HUES64 (cell line): Measurements from ENCODE around the gene GCN1.

Experiments
- H3K27ac ChIP-seq: 2 replicates; pipeline ENCODE4 v1.7.0; 2013; ENCODE audit warnings: low read depth, low read length, inconsistent platforms
- H3K27me3 ChIP-seq: 2 replicates; pipeline ENCODE4 v1.6.1; 2013; ENCODE audit warnings: mild to moderate bottlenecking, low read length; ENCODE audit not compliant: insufficient read depth
- H3K36me3 ChIP-seq: 2 replicates; pipeline ENCODE4 v1.6.1; 2013; ENCODE audit warnings: mild to moderate bottlenecking, low read length; ENCODE audit not compliant: insufficient read depth
- H3K4me1 ChIP-seq: 2 replicates; pipeline ENCODE4 v1.6.1; 2013; ENCODE audit warnings: mild to moderate bottlenecking, low read length, moderate library complexity; ENCODE audit not compliant: insufficient read depth
- H3K4me3 ChIP-seq: 2 replicates; pipeline ENCODE4 v1.5.1; 2013; ENCODE audit warnings: mild to moderate bottlenecking, low read length, moderate library complexity
- H3K9ac ChIP-seq: 2 replicates; pipeline ENCODE4 v1.6.1; 2013; ENCODE audit warnings: mild to moderate bottlenecking, low read depth, low read length
- H3K9me3 ChIP-seq: 2 replicates; pipeline ENCODE4 v1.6.1; 2013; ENCODE audit warnings: low read depth, low read length; ENCODE audit not compliant: insufficient read depth
- WGBS: fragments of 150-250, 120-280 bp; methylation state at CpG from one replicate; pipeline ENCODE4 v1.1.7; 2013; ENCODE audit warnings: missing lambda C conversion rate; 5-methylcytosine and 5-hydroxymethylcytosine counted together

Gene GCN1

GRCh38 chr12:120148011-120148410 is 46.5 kb downstream of the GCN1 start:
- H3K9me3 ChIP-seq = no peaks in the 10 kb centered on the region
- no peaks in the 10 kb centered on the region for H3K4me1 ChIP-seq
- H3K27me3 ChIP-seq = no peaks in the 10 kb centered on the region
- H3K36me3 ChIP-seq = peaks cover 93% of the 10 kb centered on the region
- 96% methylated on average over 11 of the region's 11 CpGs for WGBS
- H3K4me3 ChIP-seq = no peak overlapping the region
- no peak overlapping the region for H3K9ac ChIP-seq
- H3K27ac ChIP-seq = no peak overlapping the region

- H3K27me3 ChIP-seq = no peaks in the 10 kb centered on the region
- no peaks in the 10 kb centered on the region for H3K9me3 ChIP-seq
- H3K27ac ChIP-seq = no peak overlapping the region
- WGBS = 96% methylated on average over 8 of the region's 8 CpGs
- H3K4me1 ChIP-seq = no peaks in the 10 kb centered on the region
- H3K4me3 ChIP-seq = no peak overlapping the region
- H3K9ac ChIP-seq = no peak overlapping the region
- H3K36me3 ChIP-seq = peaks cover 100% of the 10 kb centered on the region
Measured at GRCh38 chr12:120145164-120145563, 49.4 kb downstream of the GCN1 start.

GRCh38 chr12:120144215-120144614 is 50.3 kb downstream of the GCN1 start:
- H3K4me1 ChIP-seq = no peaks in the 10 kb centered on the region
- no peaks in the 10 kb centered on the region for H3K27me3 ChIP-seq
- no peak overlapping the region for H3K27ac ChIP-seq
- H3K9ac ChIP-seq = no peak overlapping the region
- H3K4me3 ChIP-seq = no peak overlapping the region
- 96% methylated on average over 11 of the region's 11 CpGs for WGBS
- H3K36me3 ChIP-seq = peaks cover 100% of the 10 kb centered on the region
- no peaks in the 10 kb centered on the region for H3K9me3 ChIP-seq

GRCh38 chr12:120142231-120142877 is 52.2 kb downstream of the GCN1 start:
- Histone ChIP-seq H3K4me1 (no peaks in the 10 kb centered on the region), H3K9ac (no peak overlapping the region), H3K36me3 (peaks cover 100% of the 10 kb centered on the region), H3K27me3 (no peaks in the 10 kb centered on the region), H3K27ac (no peak overlapping the region), H3K9me3 (no peaks in the 10 kb centered on the region), H3K4me3 (no peak overlapping the region)
- WGBS = 97% methylated on average over 12 of the region's 14 CpGs

GRCh38 chr12:120141336-120141735 is 53.2 kb downstream of the GCN1 start:
- WGBS = 94% methylated on average over 6 of the region's 6 CpGs
- H3K27me3 ChIP-seq = no peaks in the 10 kb centered on the region
- no peak overlapping the region for H3K27ac ChIP-seq
- no peaks in the 10 kb centered on the region for H3K4me1 ChIP-seq
- H3K4me3 ChIP-seq = no peak overlapping the region
- H3K9ac ChIP-seq = no peak overlapping the region
- H3K9me3 ChIP-seq = no peaks in the 10 kb centered on the region
- H3K36me3 ChIP-seq = peaks cover 100% of the 10 kb centered on the region

GRCh38 chr12:120140603-120141002 is 53.9 kb downstream of the GCN1 start:
- WGBS = 95% methylated on average over 9 of the region's 9 CpGs
- Histone ChIP-seq H3K9me3 (no peaks in the 10 kb centered on the region), H3K27ac (no peak overlapping the region), H3K27me3 (no peaks in the 10 kb centered on the region), H3K4me3 (no peak overlapping the region), H3K4me1 (no peaks in the 10 kb centered on the region), H3K36me3 (peaks cover 100% of the 10 kb centered on the region), H3K9ac (no peak overlapping the region)

- 93% methylated on average over 5 of the region's 5 CpGs for WGBS
- H3K4me3 ChIP-seq = no peak overlapping the region
- peaks cover 99% of the 10 kb centered on the region for H3K36me3 ChIP-seq
- no peak overlapping the region for H3K27ac ChIP-seq
- no peak overlapping the region for H3K9ac ChIP-seq
- H3K4me1 ChIP-seq = no peaks in the 10 kb centered on the region
- no peaks in the 10 kb centered on the region for H3K27me3 ChIP-seq
- H3K9me3 ChIP-seq = no peaks in the 10 kb centered on the region
Measured at GRCh38 chr12:120139958-120140357, 54.6 kb downstream of the GCN1 start.

- H3K4me3 ChIP-seq = no peak overlapping the region
- peaks cover 99% of the 10 kb centered on the region for H3K36me3 ChIP-seq
- no peaks in the 10 kb centered on the region for H3K27me3 ChIP-seq
- H3K27ac ChIP-seq = no peak overlapping the region
- H3K9ac ChIP-seq = no peak overlapping the region
- WGBS = 95% methylated on average over 9 of the region's 9 CpGs
- H3K4me1 ChIP-seq = no peaks in the 10 kb centered on the region
- H3K9me3 ChIP-seq = no peaks in the 10 kb centered on the region
Measured at GRCh38 chr12:120138366-120138765, 56.1 kb downstream of the GCN1 start.

- no peaks in the 10 kb centered on the region for H3K9me3 ChIP-seq
- peaks cover 99% of the 10 kb centered on the region for H3K36me3 ChIP-seq
- H3K9ac ChIP-seq = no peak overlapping the region
- no peaks in the 10 kb centered on the region for H3K27me3 ChIP-seq
- 95% methylated on average over 11 of the region's 11 CpGs for WGBS
- no peak overlapping the region for H3K27ac ChIP-seq
- H3K4me1 ChIP-seq = no peaks in the 10 kb centered on the region
- H3K4me3 ChIP-seq = no peak overlapping the region
Measured at GRCh38 chr12:120137833-120138232, 56.7 kb downstream of the GCN1 start.

- Histone ChIP-seq H3K27ac (no peak overlapping the region), H3K9me3 (no peaks in the 10 kb centered on the region), H3K9ac (no peak overlapping the region), H3K4me3 (no peak overlapping the region), H3K36me3 (peaks cover 99% of the 10 kb centered on the region), H3K4me1 (no peaks in the 10 kb centered on the region), H3K27me3 (no peaks in the 10 kb centered on the region)
- 95% methylated on average over 11 of the region's 11 CpGs for WGBS
Measured at GRCh38 chr12:120136093-120136770, 58.3 kb downstream of the GCN1 start.

- Histone ChIP-seq H3K4me1 (no peaks in the 10 kb centered on the region), H3K27me3 (no peaks in the 10 kb centered on the region), H3K9me3 (no peaks in the 10 kb centered on the region), H3K9ac (no peak overlapping the region), H3K27ac (no peak overlapping the region), H3K4me3 (no peak overlapping the region), H3K36me3 (peaks cover 99% of the 10 kb centered on the region)
- 97% methylated on average over 20 of the region's 20 CpGs for WGBS
Measured at GRCh38 chr12:120134307-120134980, 60.1 kb downstream of the GCN1 start.
